Central memory CD8-positive, alpha-beta T cell (primary cell): ENCODE measurements around the gene BMPER.

Experiments used
- ATAC-seq: fragments of 150-1000 bp; cut with Tn5 transposase; replicated peaks from 2 replicates; pipeline ENCODE4 v1.10.0; 2022; ENCODE audit warnings: mild to moderate bottlenecking, moderate FRiP score, moderate number of reproducible peaks; ENCODE audit not compliant: poor library complexity, severe bottlenecking; ENCODE audit errors: extremely low read depth
- DNase-seq, 2 donors: peaks; one replicate each; pipeline ENCODE4 v3.0.0; 2021; ENCODE audit warnings: low spot score in 2 of 2
- H3K27ac Mint-ChIP-seq: one replicate; pipeline ENCODE4 v1.8.0; 2022; ENCODE audit warnings: low read depth, mild to moderate bottlenecking, moderate library complexity, mixed read lengths
- H3K27me3 Mint-ChIP-seq: one replicate; pipeline ENCODE4 v1.8.0; 2022; ENCODE audit warnings: mixed read lengths
- H3K36me3 Mint-ChIP-seq: one replicate; pipeline ENCODE4 v1.8.0; 2022; ENCODE audit warnings: mild to moderate bottlenecking, moderate library complexity, mixed read lengths; ENCODE audit not compliant: insufficient read depth
- H3K4me1 Mint-ChIP-seq: one replicate; pipeline ENCODE4 v1.8.0; 2022; ENCODE audit warnings: mixed read lengths
- H3K4me3 Mint-ChIP-seq: one replicate; pipeline ENCODE4 v1.8.0; 2022; ENCODE audit warnings: mild to moderate bottlenecking, moderate library complexity, mixed read lengths
- H3K9me3 Mint-ChIP-seq: one replicate; pipeline ENCODE4 v1.8.0; 2022; ENCODE audit warnings: mixed read lengths

The BMPER gene

DNA sequence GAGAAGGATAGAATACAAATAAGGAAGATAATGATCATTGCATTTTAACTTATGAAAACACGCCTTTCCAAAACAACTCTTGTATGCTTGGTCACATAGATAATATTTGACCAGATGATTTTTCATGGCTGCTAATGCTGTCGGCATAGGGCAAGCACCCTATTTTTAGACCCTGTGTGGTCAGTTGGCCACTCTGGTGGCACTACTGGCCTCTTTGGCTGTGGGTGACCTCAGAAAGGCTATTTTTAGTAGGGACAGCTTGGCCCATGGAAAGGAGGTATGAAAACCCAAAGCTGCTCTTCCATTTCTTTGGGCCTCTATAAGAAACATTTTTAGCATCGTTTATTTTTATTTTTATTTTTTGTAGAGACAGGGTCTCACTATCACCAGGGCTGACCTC is 12.3 kb downstream of the BMPER start:
- no peak for DNase-seq
- no peak overlapping the region for H3K4me3 Mint-ChIP-seq
- peaks cover 2% of the 10 kb centered on the region for H3K36me3 Mint-ChIP-seq
- H3K27me3 Mint-ChIP-seq, result peaks cover 14% of the 10 kb centered on the region
- ATAC-seq, result no peak
- no peaks in the 10 kb centered on the region for H3K9me3 Mint-ChIP-seq
- H3K4me1 Mint-ChIP-seq, result no peaks in the 10 kb centered on the region
- no peak overlapping the region for H3K27ac Mint-ChIP-seq

DNA sequence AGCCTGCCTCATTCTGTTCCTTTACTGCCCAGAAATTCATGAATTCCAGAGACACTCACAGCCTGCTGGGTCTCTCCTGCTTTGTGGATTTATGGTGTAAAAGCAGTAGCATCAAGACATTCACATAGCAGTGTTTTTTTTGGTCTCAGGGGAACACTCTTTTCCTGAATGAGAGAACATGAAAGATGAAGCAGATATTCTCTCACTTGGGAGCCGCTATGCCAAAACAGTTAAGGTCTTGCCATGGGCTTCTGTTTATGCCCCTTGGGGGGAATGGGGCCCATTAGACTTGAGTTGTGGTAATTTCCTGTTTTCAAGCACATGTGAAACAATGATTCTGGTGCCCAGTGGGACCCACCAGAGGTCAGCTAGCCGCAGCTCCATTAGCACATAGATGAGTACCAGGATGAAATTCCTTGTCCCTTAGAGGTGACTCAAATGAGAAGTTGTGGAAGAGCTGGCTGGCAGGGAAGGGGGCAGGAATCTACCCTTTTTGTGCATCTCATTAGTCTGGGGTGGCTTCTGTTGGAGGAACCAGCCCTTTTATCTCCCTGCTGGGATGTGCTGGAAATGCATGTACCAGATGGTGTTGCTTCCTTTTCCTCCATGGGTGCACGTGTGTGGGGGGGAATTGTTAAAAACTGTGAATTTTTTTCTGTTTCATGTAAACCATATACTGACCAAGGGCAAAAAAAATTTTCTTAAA is 13.3 kb downstream of the BMPER start:
- no peak overlapping the region for H3K27ac Mint-ChIP-seq
- no peaks in the 10 kb centered on the region for H3K9me3 Mint-ChIP-seq
- H3K4me1 Mint-ChIP-seq, result no peaks in the 10 kb centered on the region
- DNase-seq (no peak), ATAC-seq (no peak)
- peaks cover 20% of the 10 kb centered on the region for H3K27me3 Mint-ChIP-seq
- H3K4me3 Mint-ChIP-seq, result no peak overlapping the region
- H3K36me3 Mint-ChIP-seq, result peaks cover 2% of the 10 kb centered on the region

DNA sequence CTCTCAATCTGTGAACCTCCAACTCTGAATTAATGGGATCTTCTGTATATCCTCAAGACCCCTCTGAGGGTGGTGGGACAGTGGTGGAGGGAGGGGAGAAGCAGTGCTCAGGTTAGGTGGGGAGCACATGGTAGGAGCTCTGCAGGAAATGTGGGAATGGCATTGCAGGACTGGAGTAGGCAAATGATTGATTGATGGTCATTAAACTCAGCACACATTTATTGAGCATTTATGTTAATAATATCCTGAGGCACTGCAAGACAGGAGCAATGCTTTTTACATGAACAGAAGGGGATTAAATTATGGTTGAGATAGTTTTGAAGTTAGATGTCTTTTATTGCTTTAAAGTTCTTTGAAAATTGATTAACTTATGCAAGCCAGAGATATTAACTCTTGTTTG is 14.1 kb downstream of the BMPER start:
- no peaks in the 10 kb centered on the region for H3K9me3 Mint-ChIP-seq
- H3K4me3 Mint-ChIP-seq, result no peak overlapping the region
- H3K27me3 Mint-ChIP-seq, result peaks cover 28% of the 10 kb centered on the region
- H3K4me1 Mint-ChIP-seq, result no peaks in the 10 kb centered on the region
- no peak for ATAC-seq
- no peak for DNase-seq
- H3K27ac Mint-ChIP-seq, result no peak overlapping the region
- peaks cover 2% of the 10 kb centered on the region for H3K36me3 Mint-ChIP-seq

DNA sequence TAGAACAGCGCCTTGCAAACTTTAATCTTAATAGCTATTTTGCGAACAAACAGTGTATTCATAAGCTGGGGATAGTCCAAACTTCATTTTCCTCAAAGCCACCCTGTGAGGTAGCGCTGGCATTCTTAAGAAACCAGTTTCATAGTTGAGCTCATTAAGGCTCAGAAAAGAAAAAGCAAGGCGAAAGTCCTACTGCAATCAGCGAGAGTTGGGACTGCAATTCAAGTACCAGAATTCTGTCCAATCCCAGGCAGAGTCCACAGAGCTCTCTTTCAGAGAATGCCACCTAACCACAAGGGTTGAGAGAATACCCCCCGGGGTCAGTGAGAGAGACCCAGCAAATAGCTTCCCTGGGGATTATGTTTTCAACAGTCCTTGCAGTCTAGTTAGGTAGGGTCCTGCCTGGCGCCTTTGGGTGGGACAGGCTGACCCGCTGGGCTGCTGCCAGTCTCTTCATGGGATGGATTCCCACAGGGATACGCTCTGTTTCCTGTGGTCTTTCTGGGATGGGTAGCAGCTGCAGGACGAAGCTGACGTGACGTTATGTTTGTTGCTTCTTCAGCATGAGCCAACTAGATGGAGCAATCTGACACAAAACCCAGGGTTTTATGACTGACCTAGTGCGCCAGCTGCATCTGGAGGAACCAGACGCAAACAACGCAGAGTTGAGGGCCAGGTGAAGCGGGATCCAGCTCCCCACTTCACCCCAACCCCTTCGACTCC is 16.0 kb downstream of the BMPER start:
- H3K9me3 Mint-ChIP-seq, result no peaks in the 10 kb centered on the region
- H3K4me3 Mint-ChIP-seq, result no peak overlapping the region
- H3K27me3 Mint-ChIP-seq, result peaks cover 46% of the 10 kb centered on the region
- ATAC-seq, result no peak
- no peak for DNase-seq
- no peaks in the 10 kb centered on the region for H3K4me1 Mint-ChIP-seq
- no peak overlapping the region for H3K27ac Mint-ChIP-seq
- H3K36me3 Mint-ChIP-seq, result no peaks in the 10 kb centered on the region

DNA sequence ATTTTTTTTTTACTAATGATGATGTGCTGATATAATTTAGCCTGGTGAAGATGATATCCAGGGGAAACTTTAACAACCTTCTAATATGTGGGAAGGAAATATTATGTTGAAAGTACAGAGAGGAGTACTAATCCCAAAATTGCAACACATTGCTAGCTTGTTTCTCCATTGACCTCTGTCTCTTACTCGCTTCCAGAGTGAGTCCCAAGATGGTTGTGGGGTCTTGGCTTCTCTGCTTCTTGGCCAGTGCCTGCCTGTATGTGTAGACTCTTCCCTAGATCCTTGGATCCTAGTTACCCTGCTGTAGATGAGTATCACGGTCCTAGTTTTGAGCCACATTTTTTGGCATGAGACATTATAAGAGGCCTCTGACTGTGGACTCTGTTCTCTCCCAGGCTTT is 17.5 kb downstream of the BMPER start:
- H3K9me3 Mint-ChIP-seq, result no peaks in the 10 kb centered on the region
- no peak for DNase-seq
- peaks cover 46% of the 10 kb centered on the region for H3K27me3 Mint-ChIP-seq
- no peaks in the 10 kb centered on the region for H3K4me1 Mint-ChIP-seq
- ATAC-seq, result no peak
- H3K27ac Mint-ChIP-seq, result no peak overlapping the region
- no peaks in the 10 kb centered on the region for H3K36me3 Mint-ChIP-seq
- H3K4me3 Mint-ChIP-seq, result no peak overlapping the region

DNA sequence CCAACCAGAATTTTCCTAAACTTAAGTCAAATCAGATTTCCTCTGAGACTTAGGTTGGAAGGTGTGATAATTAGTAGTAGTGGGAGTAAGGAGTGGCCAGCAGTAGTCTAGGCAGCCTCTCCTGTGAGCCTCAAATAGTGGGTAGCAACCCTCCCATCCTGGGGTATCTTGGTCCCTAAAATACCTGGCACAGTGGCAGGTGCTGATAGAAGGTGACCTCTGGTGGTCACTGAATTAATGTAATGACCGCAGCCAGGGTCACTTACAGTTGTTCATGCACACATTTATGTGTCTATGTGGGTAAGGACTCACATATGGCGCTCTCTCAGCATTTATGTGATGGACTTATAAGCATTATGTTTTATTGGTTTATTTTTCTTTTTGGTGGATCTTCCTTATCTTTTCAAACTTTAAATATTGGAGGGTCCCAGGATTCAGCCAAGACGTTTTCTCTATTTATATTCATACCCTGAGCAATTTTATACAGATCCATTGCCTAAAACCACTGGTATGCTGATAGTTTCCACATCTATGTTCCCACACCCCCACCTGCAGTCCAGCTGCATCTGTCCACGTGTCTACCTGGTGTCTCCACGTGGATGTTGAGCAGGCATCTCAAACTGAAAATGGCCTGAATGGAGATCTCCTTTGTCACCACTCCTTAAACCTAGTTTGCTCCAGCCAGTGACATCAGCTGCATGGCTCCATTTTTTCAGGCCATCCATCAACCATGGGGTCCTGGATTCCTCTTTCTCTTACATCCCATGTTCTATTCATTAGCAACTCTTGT is 18.3 kb downstream of the BMPER start:
- Mint-ChIP-seq H3K4me3 (no peak overlapping the region), H3K27ac (no peak overlapping the region), H3K9me3 (no peaks in the 10 kb centered on the region), H3K36me3 (no peaks in the 10 kb centered on the region), H3K4me1 (no peaks in the 10 kb centered on the region), H3K27me3 (peaks cover 46% of the 10 kb centered on the region)
- DNase-seq, result no peak
- ATAC-seq, result no peak

DNA sequence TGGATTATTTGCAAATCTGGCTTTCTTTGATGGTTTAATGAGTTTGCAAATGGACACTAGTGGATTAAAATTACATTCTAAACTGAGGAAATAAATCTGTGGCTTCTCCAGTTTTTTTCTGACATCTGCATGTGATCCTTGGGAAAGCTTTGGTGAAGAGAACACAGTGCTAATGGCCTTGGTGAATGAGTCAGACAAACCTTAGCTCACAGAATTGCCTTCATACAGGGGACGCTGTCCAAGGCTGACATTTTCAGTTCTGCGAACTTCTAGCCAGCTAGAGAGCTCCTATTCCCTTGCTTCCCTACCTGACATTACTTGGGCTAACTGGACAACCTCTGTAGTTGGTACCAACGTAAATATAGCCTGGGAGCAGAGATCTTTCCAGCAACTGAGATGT is 21.2 kb downstream of the BMPER start:
- Mint-ChIP-seq H3K4me1 (no peaks in the 10 kb centered on the region), H3K27me3 (peaks cover 54% of the 10 kb centered on the region), H3K9me3 (no peaks in the 10 kb centered on the region), H3K36me3 (no peaks in the 10 kb centered on the region), H3K4me3 (no peak overlapping the region), H3K27ac (no peak overlapping the region)
- DNase-seq, result no peak
- ATAC-seq, result no peak

DNA sequence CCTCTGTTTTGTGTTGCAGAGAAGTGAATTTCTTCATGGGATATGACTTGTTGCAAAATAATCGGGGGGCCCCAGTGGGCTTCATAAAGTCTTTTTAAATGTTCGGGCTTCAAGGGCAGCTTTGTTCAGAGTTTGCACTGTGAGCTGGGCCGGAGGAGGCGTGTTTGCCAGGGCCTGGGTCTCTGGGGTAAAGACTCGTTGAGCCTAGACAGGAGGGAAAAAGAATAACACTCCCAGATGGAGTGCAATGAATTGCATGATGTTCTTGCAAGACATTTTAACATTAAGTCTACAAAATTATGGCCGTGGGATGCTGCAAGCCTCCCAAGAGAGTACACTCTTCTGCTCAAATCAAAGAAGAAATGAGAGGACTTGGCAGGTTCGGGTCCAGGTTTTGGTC is 23.6 kb downstream of the BMPER start:
- H3K36me3 Mint-ChIP-seq, result no peaks in the 10 kb centered on the region

DNA sequence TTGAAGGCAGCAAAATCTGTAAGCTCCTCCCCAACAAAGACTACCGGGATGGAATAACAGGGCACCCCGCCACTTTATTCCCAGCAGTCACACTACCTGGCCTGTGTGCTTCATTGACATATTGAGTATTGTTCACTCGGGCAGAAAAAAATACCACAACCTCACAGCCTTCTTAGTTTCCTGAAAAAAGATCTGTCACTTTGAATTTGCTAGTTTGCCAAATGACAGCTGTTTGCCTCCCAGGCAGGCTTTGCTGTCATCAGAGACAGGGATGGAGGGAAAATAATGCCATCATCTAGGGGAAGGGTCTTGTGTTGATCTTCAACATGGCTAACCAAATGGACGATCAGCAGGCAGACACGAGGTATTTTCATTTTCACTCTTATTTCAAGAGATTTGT is 26.9 kb downstream of the BMPER start:
- ATAC-seq (no peak), DNase-seq (no peak)
- H3K36me3 Mint-ChIP-seq, result no peaks in the 10 kb centered on the region
- no peak overlapping the region for H3K27ac Mint-ChIP-seq
- H3K9me3 Mint-ChIP-seq, result no peaks in the 10 kb centered on the region
- H3K27me3 Mint-ChIP-seq, result peaks cover 13% of the 10 kb centered on the region
- no peak overlapping the region for H3K4me3 Mint-ChIP-seq
- H3K4me1 Mint-ChIP-seq, result no peaks in the 10 kb centered on the region

More for the DNA sequence above, 23.6 kb downstream of the BMPER start:
- Mint-ChIP-seq H3K9me3 (no peaks in the 10 kb centered on the region), H3K27me3 (peaks cover 35% of the 10 kb centered on the region), H3K4me3 (no peak overlapping the region), H3K27ac (no peak overlapping the region), H3K4me1 (no peaks in the 10 kb centered on the region)
- ATAC-seq (no peak), DNase-seq (no peak)

DNA sequence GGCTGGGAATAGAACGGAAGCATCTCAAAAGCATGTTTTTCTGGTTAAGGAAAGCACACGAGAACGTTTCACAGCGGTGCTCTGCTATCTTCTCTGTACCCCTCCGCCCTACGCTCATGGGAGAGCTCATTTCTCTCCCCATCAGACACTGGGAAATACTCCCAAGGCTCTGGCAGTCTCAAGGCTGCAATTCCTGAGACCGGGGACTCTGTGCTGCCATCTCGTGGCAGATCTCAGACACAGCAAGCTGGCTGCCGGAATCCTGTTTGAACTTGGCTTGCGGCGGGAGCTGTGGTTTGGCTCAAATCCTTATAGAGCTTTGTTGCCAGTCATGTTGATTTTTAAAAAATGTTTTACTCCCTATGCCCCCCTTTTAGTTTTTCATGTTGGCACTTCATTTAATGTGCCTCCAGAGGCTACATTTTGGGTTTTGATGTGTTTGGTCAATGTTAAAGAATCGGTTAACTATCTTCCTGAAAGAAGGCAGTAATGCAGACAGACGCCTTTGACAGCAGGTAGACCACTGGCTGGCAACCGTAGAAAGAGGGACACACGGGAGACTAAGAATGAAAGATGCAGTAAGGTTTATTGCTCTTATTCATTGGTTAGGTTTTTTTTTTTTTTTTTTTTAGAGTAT is 27.6 kb downstream of the BMPER start:
- ATAC-seq, result no peak
- no peaks in the 10 kb centered on the region for H3K9me3 Mint-ChIP-seq

DNA sequence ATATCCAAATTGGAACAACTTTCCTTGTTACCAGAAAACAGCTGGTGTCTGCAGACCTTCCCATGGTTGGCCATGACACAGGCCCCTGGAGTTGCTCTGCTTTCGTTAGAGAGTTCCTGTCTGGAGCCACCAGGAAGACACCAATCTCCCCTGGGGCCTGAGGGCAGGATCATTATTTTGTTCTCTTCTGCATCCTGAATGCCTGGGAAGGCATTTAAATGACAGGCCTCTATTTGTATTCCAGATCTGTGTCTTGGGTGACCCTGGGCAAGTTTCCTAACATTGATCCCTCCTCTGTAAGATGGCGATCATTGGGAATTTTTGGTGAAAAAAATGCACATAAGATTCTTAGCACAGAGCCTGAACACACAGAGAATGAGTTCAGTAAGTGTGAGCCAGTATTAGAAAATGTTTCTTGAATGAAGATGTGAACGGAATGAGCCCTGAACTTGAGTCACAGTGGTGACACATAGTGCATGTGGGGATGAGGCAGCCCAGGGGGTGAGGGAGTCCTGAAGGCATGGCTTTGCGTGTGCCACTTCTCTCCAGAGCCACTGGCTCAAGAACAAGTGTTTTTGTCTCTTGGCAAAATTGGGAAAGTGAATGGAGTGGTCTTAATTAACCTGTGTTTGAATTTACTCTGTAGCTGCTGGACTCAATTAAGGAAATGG is 28.4 kb downstream of the BMPER start:
- DNase-seq (no peak), ATAC-seq (no peak)
- Mint-ChIP-seq H3K9me3 (no peaks in the 10 kb centered on the region), H3K36me3 (no peaks in the 10 kb centered on the region), H3K27me3 (peaks cover 14% of the 10 kb centered on the region), H3K4me3 (no peak overlapping the region), H3K4me1 (no peaks in the 10 kb centered on the region), H3K27ac (no peak overlapping the region)

More for the DNA sequence above, 27.6 kb downstream of the BMPER start:
- H3K4me1 Mint-ChIP-seq, result no peaks in the 10 kb centered on the region
- no peaks in the 10 kb centered on the region for H3K36me3 Mint-ChIP-seq
- peaks cover 13% of the 10 kb centered on the region for H3K27me3 Mint-ChIP-seq
- H3K27ac Mint-ChIP-seq, result no peak overlapping the region
- no peak overlapping the region for H3K4me3 Mint-ChIP-seq
- DNase-seq, result peak; percentile 36 to 48

DNA sequence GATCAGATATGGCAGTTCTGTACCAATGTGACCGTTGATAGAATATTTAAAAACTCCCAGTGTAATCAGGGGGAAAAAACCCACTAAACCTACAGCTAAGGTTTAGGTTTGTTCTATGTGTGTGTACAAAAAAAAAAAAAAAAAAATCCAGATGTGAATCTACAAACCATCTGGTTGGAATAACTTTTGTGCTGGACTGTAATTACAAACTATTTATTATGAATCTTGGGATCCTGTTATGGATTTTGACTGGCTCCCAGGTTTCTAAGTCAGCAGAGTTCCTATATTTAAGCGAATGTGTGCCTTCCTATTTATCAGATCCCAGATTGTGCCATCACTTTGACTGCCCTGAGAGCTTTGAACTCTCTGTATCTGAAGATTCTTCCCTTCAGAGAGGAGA is 29.1 kb downstream of the BMPER start:
- H3K4me1 Mint-ChIP-seq, result no peaks in the 10 kb centered on the region
- H3K27me3 Mint-ChIP-seq, result peaks cover 21% of the 10 kb centered on the region
- no peak for DNase-seq
- H3K27ac Mint-ChIP-seq, result no peak overlapping the region
- no peak overlapping the region for H3K4me3 Mint-ChIP-seq
- ATAC-seq, result no peak
- H3K9me3 Mint-ChIP-seq, result no peaks in the 10 kb centered on the region
- H3K36me3 Mint-ChIP-seq, result no peaks in the 10 kb centered on the region
